Mucosa of rectum (tissue), 2 donors: ENCODE results near the gene RTN3.

Experiments used
- H3K27ac ChIP-seq, 2 donors: one replicate each; pipeline ENCODE4 v1.7.0; 2013; ENCODE audit warnings: inconsistent platforms in 2 of 2, low read depth in 2 of 2, low read length in 2 of 2
- H3K27me3 ChIP-seq, 2 donors: one replicate each; pipeline ENCODE4 v1.7.0; 2013; ENCODE audit warnings: low read length in 2 of 2; ENCODE audit not compliant: control insufficient read depth in 2 of 2, insufficient read depth in 2 of 2
- H3K36me3 ChIP-seq, 2 donors: one replicate each; pipeline ENCODE4 v1.7.0; 2013; ENCODE audit warnings: low read length in 2 of 2; ENCODE audit not compliant: control insufficient read depth in 2 of 2, insufficient read depth in 2 of 2
- H3K4me1 ChIP-seq, 2 donors: one replicate each; pipeline ENCODE4 v1.7.0; 2013; ENCODE audit warnings: low read length in 2 of 2, mild to moderate bottlenecking in 1 of 2; ENCODE audit not compliant: control insufficient read depth in 2 of 2, insufficient read depth in 2 of 2
- H3K4me3 ChIP-seq, 2 donors: one replicate each; pipeline ENCODE4 v1.7.0; 2013; ENCODE audit warnings: low read length in 2 of 2
- H3K9ac ChIP-seq, 2 donors: one replicate each; pipeline ENCODE4 v1.7.0; 2013; ENCODE audit warnings: low read length in 2 of 2, low read depth in 1 of 2, mild to moderate bottlenecking in 1 of 2
- H3K9me3 ChIP-seq, 2 donors: one replicate each; pipeline ENCODE4 v1.7.0; 2013; ENCODE audit warnings: low read length in 2 of 2; ENCODE audit not compliant: control insufficient read depth in 2 of 2
- donor health status: healthy.
- donor health status: Normal muscosa, but diverticular disease.

Gene RTN3

GRCh38 chr11:63666874-63667273, 14.4 kb upstream of the RTN3 start:
- Histone ChIP-seq H3K36me3 (peaks cover 0 to 3% of the 10 kb centered on the region in 2 donors), H3K9me3 (no peaks in the 10 kb centered on the region), H3K27me3 (no peaks in the 10 kb centered on the region), H3K4me1 (peaks cover 5 to 17% of the 10 kb centered on the region in 2 donors), H3K9ac (no peak overlapping the region), H3K4me3 (no peak overlapping the region), H3K27ac (no peak overlapping the region)

- Histone ChIP-seq H3K36me3 (peaks cover 0 to 3% of the 10 kb centered on the region in 2 donors), H3K9ac (no peak overlapping the region), H3K4me1 (peaks cover 5 to 17% of the 10 kb centered on the region in 2 donors), H3K9me3 (no peaks in the 10 kb centered on the region), H3K27me3 (no peaks in the 10 kb centered on the region), H3K4me3 (no peak overlapping the region), H3K27ac (no peak overlapping the region)
Measured at GRCh38 chr11:63667995-63668795, 13.1 kb upstream of the RTN3 start.

GRCh38 chr11:63670096-63670432, 11.2 kb upstream of the RTN3 start:
- peak overlapping the region; percentile 93 to 94 for H3K27ac ChIP-seq
- peak overlapping the region; percentile 77 to 91 for H3K9ac ChIP-seq
- no peaks in the 10 kb centered on the region for H3K9me3 ChIP-seq
- H3K36me3 ChIP-seq = peaks cover 0 to 3% of the 10 kb centered on the region in 2 donors
- peaks cover 5 to 17% of the 10 kb centered on the region in 2 donors for H3K4me1 ChIP-seq
- no peaks in the 10 kb centered on the region for H3K27me3 ChIP-seq
- peak overlapping the region; percentile 76 to 85 for H3K4me3 ChIP-seq

- Histone ChIP-seq H3K27me3 (no peaks in the 10 kb centered on the region), H3K9me3 (no peaks in the 10 kb centered on the region), H3K4me1 (peaks cover 5 to 17% of the 10 kb centered on the region in 2 donors), H3K36me3 (peaks cover 0 to 2% of the 10 kb centered on the region in 2 donors), H3K27ac (peak overlapping the region; percentile 93 to 94), H3K4me3 (peak overlapping the region; percentile 76 to 85), H3K9ac (peak overlapping the region; percentile 77 to 91)
Measured at GRCh38 chr11:63670433-63671321, 10.6 kb upstream of the RTN3 start.

- Histone ChIP-seq H3K4me3 (peak within 1 kb of the TSS; percentile 76 to 85), H3K27ac (peak within 1 kb of the TSS; percentile 93 to 94), H3K9ac (peak within 1 kb of the TSS; percentile 77 to 91), H3K27me3 (no peaks in the 10 kb centered on the region), H3K4me1 (peaks cover 5 to 17% of the 10 kb centered on the region in 2 donors), H3K36me3 (no peaks in the 10 kb centered on the region), H3K9me3 (no peaks in the 10 kb centered on the region)
Measured at GRCh38 chr11:63671322-63672155, 9.8 kb upstream of the RTN3 start, which contains the start of gene ATL3. TSS of gene ATL3 (minus strand) at chr11:63671376. CDS start at chr11:63671335, 41 bp downstream.

GRCh38 chr11:63672156-63672463, 9.2 kb upstream of the RTN3 start:
- Histone ChIP-seq H3K4me1 (peaks cover 5 to 17% of the 10 kb centered on the region in 2 donors), H3K9ac (peak overlapping the region; percentile 35 to 91), H3K27ac (peak overlapping the region; percentile 93 to 94), H3K36me3 (no peaks in the 10 kb centered on the region), H3K27me3 (no peaks in the 10 kb centered on the region), H3K9me3 (no peaks in the 10 kb centered on the region), H3K4me3 (no peak overlapping the region)

- Histone ChIP-seq H3K9me3 (no peaks in the 10 kb centered on the region), H3K4me3 (no peak overlapping the region), H3K4me1 (peaks cover 5 to 13% of the 10 kb centered on the region in 2 donors), H3K27ac (no peak overlapping the region), H3K27me3 (no peaks in the 10 kb centered on the region), H3K9ac (no peak overlapping the region), H3K36me3 (no peaks in the 10 kb centered on the region)
Measured at GRCh38 chr11:63672936-63673539, 8.3 kb upstream of the RTN3 start.

GRCh38 chr11:63673579-63673978, 7.7 kb upstream of the RTN3 start:
- peaks cover 5 to 12% of the 10 kb centered on the region in 2 donors for H3K4me1 ChIP-seq
- no peak overlapping the region for H3K9ac ChIP-seq
- no peaks in the 10 kb centered on the region for H3K9me3 ChIP-seq
- H3K27ac ChIP-seq = no peak overlapping the region
- H3K36me3 ChIP-seq = no peaks in the 10 kb centered on the region
- H3K4me3 ChIP-seq = no peak overlapping the region
- H3K27me3 ChIP-seq = no peaks in the 10 kb centered on the region

- no peaks in the 10 kb centered on the region for H3K36me3 ChIP-seq
- H3K9ac ChIP-seq = peak overlapping the region; percentile 2 to 87
- no peaks in the 10 kb centered on the region for H3K27me3 ChIP-seq
- peak overlapping the region; percentile 81 to 94 for H3K4me3 ChIP-seq
- no peaks in the 10 kb centered on the region for H3K9me3 ChIP-seq
- peak overlapping the region in 1 of 2 donors; percentile 97 for H3K27ac ChIP-seq
- peaks cover 18 to 19% of the 10 kb centered on the region in 2 donors for H3K4me1 ChIP-seq
Measured at GRCh38 chr11:63680834-63681320, 423 bp upstream of the RTN3 start.
